Gastrocnemius medialis (tissue), 4 donors: Measurements from ENCODE around the gene ARID5B. TPM values are rescaled to one million over a fixed set of nuclear protein-coding genes. Genes with fewer than 3 reads are reported as not detected.
A peak's percentile ranks its signal among the peaks of the same experiment; 100 is the strongest.

ENCODE experiments used
- ATAC-seq, 2 donors: fragments of 150-250 bp; one replicate each; pipeline ENCODE4 v1.9.1; 2016
- DNase-seq, 2 donors: peaks; one replicate each; pipeline ENCODE4 v3.0.0-alpha.2; 2019
- H3K27ac ChIP-seq, 4 donors: fragments of 200-600 bp; sonication (generic); 1 replicate in 1 of 4; 2 replicates in 3 of 4; pipeline ENCODE4 v1.5.1; 2016 to 2018; ENCODE audit warnings: mild to moderate bottlenecking in 2 of 4, moderate library complexity in 1 of 4
- H3K27me3 ChIP-seq, 3 donors: fragments of 200-600 bp; sonication (generic) in 2 of 3; 1 replicate in 1 of 3; 2 replicates in 2 of 3; pipeline versions ENCODE4 v1.5.1 to v1.6.0; 2016 to 2019; ENCODE audit warnings: mild to moderate bottlenecking in 1 of 3, moderate library complexity in 1 of 3
- H3K36me3 ChIP-seq, 2 donors: fragments of 200-600 bp; sonication (generic) in 1 of 2; one replicate each; pipeline ENCODE4 v1.5.1; 2017 to 2018
- H3K4me1 ChIP-seq, 2 donors: fragments of 200-600 bp; sonication (generic) in 1 of 2; one replicate each; pipeline ENCODE4 v1.5.1; 2016 to 2017; ENCODE audit warnings: mild to moderate bottlenecking in 2 of 2
- H3K4me3 ChIP-seq, 4 donors: fragments of 200-600 bp; sonication (generic) in 3 of 4; 1 replicate in 1 of 4; 2 replicates in 3 of 4; pipeline ENCODE4 v1.5.1; 2016 to 2019; ENCODE audit warnings: mild to moderate bottlenecking in 2 of 4
- H3K9me3 ChIP-seq, 3 donors: fragments of 200-600 bp; sonication (generic) in 2 of 3; 1 replicate in 1 of 3; 2 replicates in 2 of 3; pipeline ENCODE4 v1.5.1; 2016 to 2019
- POLR2A ChIP-seq, 2 donors: fragments of 450-650 bp; IDR thresholded peaks; one replicate each; pipeline ENCODE4 v1.6.1; 2017; ENCODE audit warnings: antibody characterized with exemption in 2 of 2, mild to moderate bottlenecking in 2 of 2, moderate library complexity in 2 of 2
- in situ Hi-C, 4 donors: fragments of 200-750 bp; cut with MboI; loops; one replicate each; pipeline versions ENCODE4 v1.15.0 to v1.8.0; 2017; ENCODE audit warnings: low sequenced_read_pairs in 4 of 4
- intact Hi-C: fragments of 100-400 bp; cut with DNase I; formaldehyde crosslinking; loops from one replicate; pipeline ENCODE4 v1.15.1; 2023; ENCODE audit warnings: low total_unique reads
- total RNA-seq, 4 donors: library from RNA; depleted of rRNA; stranded (reverse); fragments of >200 nt; gene quantifications; one replicate each; pipeline versions ENCODE4 v1.1.0 to v1.2.3, GENCODE V29; 2016
- TF ChIP-seq, protein P1 (sequence below), 5 experiments: fragments of 450-650 bp in 3 of 5; fragments of 200-600 bp in 2 of 5; sonication (generic) in 2 of 5; IDR thresholded peaks in 4 of 5; conservative IDR thresholded peaks in 1 of 5; 1 replicate in 4 of 5; 2 replicates in 1 of 5; pipeline ENCODE4 v1.5.1; 2016 to 2019; ENCODE audit warnings: antibody characterized with exemption in 5 of 5, mild to moderate bottlenecking in 3 of 5, moderate library complexity in 3 of 5

ARID5B gene
- total RNA-seq, 4 donors from 2014 or later: 156 to 512 (median 263) TPM

DNA sequence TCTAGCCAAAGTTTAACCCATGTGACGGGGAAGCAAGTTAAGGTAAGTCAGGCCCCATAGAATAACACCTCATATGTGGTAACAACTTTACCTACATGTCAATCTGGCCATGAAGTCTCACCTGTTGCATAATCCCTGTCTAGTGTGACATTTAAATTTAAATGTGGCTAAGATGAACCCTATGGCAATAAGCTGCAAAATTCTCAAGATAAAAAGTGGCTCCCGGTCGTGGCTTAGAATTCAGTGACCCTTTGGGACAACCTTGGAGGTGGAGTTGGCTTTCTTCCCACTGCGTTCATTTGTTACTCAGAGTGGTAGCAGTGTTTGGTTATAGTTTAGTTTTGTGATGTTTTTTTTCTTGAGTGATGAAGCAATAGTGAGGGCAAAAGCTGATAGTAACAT lies 90.6 kb downstream of the ARID5B start:
- H3K36me3 ChIP-seq: no peaks in the 10 kb centered on the region
- intact Hi-C loops: loop anchor here (2.0 to 5.0 kb wide), 2 partner anchors 55 to 91 kb away; partner anchors contain the start of gene ARID5B
- H3K4me3 ChIP-seq: peak overlapping the region in 1 of 4 donors; percentile 44
- H3K9me3 ChIP-seq: no peaks in the 10 kb centered on the region
- in situ Hi-C loops: no loop called here
- ATAC-seq (no peak), DNase-seq (no peak)
- peaks cover 17 to 43% of the 10 kb centered on the region in 2 donors for H3K4me1 ChIP-seq
- TF ChIP-seq, protein P1, sequence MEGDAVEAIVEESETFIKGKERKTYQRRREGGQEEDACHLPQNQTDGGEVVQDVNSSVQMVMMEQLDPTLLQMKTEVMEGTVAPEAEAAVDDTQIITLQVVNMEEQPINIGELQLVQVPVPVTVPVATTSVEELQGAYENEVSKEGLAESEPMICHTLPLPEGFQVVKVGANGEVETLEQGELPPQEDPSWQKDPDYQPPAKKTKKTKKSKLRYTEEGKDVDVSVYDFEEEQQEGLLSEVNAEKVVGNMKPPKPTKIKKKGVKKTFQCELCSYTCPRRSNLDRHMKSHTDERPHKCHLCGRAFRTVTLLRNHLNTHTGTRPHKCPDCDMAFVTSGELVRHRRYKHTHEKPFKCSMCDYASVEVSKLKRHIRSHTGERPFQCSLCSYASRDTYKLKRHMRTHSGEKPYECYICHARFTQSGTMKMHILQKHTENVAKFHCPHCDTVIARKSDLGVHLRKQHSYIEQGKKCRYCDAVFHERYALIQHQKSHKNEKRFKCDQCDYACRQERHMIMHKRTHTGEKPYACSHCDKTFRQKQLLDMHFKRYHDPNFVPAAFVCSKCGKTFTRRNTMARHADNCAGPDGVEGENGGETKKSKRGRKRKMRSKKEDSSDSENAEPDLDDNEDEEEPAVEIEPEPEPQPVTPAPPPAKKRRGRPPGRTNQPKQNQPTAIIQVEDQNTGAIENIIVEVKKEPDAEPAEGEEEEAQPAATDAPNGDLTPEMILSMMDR (IDR thresholded peaks at IDR 0.05 in 4 of 5, conservative IDR thresholded peaks at IDR 0.05 in 1 of 5): no peak
- no peak for TF ChIP-seq POLR2A (IDR thresholded peaks at IDR 0.05)
- no peaks in the 10 kb centered on the region for H3K27me3 ChIP-seq
- peak overlapping the region; percentile 64 to 73 (median 66) for H3K27ac ChIP-seq

DNA sequence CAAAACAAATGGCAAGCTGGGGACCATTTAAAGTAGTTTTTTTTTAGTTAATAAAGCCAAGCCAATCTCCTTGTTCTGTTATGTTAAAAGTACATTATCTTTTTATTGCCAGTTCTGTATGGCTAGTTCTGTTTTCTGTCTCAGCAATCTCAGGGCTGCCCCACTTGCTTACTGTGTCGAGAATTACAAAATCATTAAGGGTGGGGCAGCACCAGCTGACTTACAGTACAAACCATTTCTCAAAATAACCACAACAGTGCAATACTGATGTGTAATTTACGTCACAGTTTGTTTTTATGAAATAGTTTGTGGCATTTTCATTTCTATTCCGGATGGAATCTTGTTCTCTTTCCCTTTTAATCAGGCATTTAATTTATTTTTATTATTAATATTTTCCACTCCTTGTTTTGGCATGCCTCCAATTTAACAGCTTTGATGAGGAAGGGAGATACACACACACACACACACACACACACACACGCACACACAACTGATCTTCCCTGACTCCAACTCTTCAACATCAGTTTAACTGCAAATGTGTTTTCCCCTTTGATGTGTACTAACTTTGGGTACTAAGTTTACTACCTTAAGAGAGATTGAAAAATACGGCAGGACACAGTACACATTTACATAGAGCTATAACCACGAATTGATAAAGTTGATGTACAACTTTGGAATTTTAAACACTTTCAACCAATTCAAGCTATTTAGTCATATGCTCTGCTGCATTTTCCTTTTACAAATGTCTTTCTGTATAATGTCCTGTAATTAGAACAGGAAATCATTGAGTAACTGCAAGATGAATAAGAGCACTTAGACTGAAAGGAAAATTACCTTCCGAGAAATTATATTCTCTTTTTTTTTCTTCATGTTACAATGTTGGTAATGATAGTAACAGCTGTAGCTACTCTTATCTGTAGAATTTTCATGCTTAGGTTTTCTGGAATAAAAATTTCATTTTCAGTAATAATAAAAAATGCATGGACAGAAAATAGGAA lies 91.5 kb downstream of the ARID5B start:
- TF ChIP-seq POLR2A (IDR thresholded peaks at IDR 0.05): peak in 1 of 2 donors; percentile 20
- TF ChIP-seq, protein P1 (IDR thresholded peaks at IDR 0.05 in 4 of 5, conservative IDR thresholded peaks at IDR 0.05 in 1 of 5): no peak
- Histone ChIP-seq H3K9me3 (no peaks in the 10 kb centered on the region), H3K4me3 (peak overlapping the region; percentile 14 to 44 (median 36)), H3K36me3 (no peaks in the 10 kb centered on the region), H3K27me3 (no peaks in the 10 kb centered on the region), H3K27ac (peak overlapping the region; percentile 64 to 73 (median 66)), H3K4me1 (peaks cover 17 to 42% of the 10 kb centered on the region in 2 donors)
- DNase-seq: peak; percentile 59 to 70
- ATAC-seq: peak; percentile 97 to 98
- in situ Hi-C loops: no loop called here
- intact Hi-C loops: loop anchor here (2.0 to 5.0 kb wide), 2 partner anchors 54 to 92 kb away; partner anchors contain the start of gene ARID5B

GRCh38 chr10:61993711-61994401 lies 92.4 kb downstream of the ARID5B start:
- DNase-seq (no peak), ATAC-seq (no peak)
- intact Hi-C loops (loop anchor here (2.0 to 5.0 kb wide), 2 partner anchors 53 to 93 kb away; partner anchors contain the start of gene ARID5B), in situ Hi-C loops (no loop called here)
- Histone ChIP-seq H3K4me1 (peaks cover 17 to 35% of the 10 kb centered on the region in 2 donors), H3K27ac (peak overlapping the region; percentile 64 to 73 (median 66)), H3K36me3 (no peaks in the 10 kb centered on the region), H3K4me3 (peak overlapping the region; percentile 14 to 44 (median 36)), H3K27me3 (no peaks in the 10 kb centered on the region), H3K9me3 (no peaks in the 10 kb centered on the region)
- TF ChIP-seq POLR2A (IDR thresholded peaks at IDR 0.05): no peak
- TF ChIP-seq, protein P1 (IDR thresholded peaks at IDR 0.05 in 4 of 5, conservative IDR thresholded peaks at IDR 0.05 in 1 of 5): no peak

DNA sequence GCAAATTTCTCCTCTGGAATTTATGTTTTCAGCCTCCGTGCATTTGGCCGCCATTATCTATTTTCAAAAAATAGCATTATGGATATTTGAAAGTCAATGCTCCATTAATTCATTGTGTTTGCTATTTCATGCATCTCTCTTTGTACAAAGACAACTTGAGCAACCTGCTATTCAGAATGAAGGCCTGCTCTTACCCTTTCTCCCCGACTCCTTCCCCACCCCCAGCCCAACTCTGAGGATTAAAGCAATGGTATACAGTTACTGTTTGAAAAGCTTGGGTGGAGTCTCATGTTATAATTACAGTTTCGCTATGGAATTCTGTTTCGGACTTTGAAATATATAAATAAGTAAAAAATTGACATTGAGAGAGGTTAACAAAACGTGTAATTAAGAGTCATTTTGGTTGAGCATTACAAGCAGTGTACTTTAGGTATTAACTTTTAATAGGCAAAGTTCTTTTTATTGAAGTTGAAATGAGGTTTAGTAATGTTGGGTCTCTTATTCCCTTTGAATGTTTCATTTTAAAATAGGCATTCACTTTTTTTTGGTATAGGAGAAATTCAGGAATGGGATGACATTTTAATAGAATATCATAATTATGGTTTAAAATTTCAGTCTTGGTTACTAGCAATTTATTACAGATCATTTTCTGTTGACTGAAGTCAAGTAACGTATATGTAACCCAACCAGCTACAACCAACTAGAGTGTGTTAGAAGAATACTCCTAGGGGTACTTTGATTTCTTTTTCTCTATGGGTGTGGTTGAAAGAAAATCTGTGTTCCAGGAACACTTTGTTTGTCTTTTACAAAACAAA lies 93.1 kb downstream of the ARID5B start:
- Histone ChIP-seq H3K27ac (peak overlapping the region in 3 of 4 donors; percentile 64 to 73 (median 68)), H3K9me3 (no peaks in the 10 kb centered on the region), H3K27me3 (no peaks in the 10 kb centered on the region), H3K36me3 (no peaks in the 10 kb centered on the region), H3K4me3 (no peak overlapping the region), H3K4me1 (peaks cover 17 to 35% of the 10 kb centered on the region in 2 donors)
- TF ChIP-seq, protein P1 (IDR thresholded peaks at IDR 0.05 in 4 of 5, conservative IDR thresholded peaks at IDR 0.05 in 1 of 5): no peak
- no peak for TF ChIP-seq POLR2A (IDR thresholded peaks at IDR 0.05)
- intact Hi-C loops (loop anchor here (5.0 kb wide), 1 partner anchor 53 kb away; no protein-coding TSS in a partner anchor), in situ Hi-C loops (no loop called here)
- no peak for ATAC-seq
- DNase-seq: no peak
